Upper lobe of left lung (tissue), 6 donors: ENCODE results near the gene SLC30A7. TPM values are rescaled to one million over a fixed set of nuclear protein-coding genes. Genes with fewer than 3 reads are reported as not detected.

Experiments
- ATAC-seq, 2 donors: fragments of 200-7000 bp; cut with Tn5 transposase; one replicate each; pipeline ENCODE4 v1.9.1; 2022; ENCODE audit warnings: mild to moderate bottlenecking in 2 of 2, moderate library complexity in 2 of 2; ENCODE audit not compliant: low FRiP score in 2 of 2
- DNase-seq, 2 donors: peaks; one replicate each; pipeline ENCODE4 v3.0.0-alpha.2; 2019 to 2020
- H3K27ac ChIP-seq, 4 donors: fragments of 200-600 bp; sonication (generic); one replicate each; pipeline ENCODE4 v1.5.1; 2016 to 2019
- H3K27me3 ChIP-seq, 4 donors: fragments of 200-600 bp; sonication (generic); one replicate each; pipeline ENCODE4 v1.5.1; 2017 to 2019
- H3K36me3 ChIP-seq, 4 donors: fragments of 200-600 bp; sonication (generic); one replicate each; pipeline ENCODE4 v1.5.1; 2016 to 2019
- H3K4me1 ChIP-seq, 4 donors: fragments of 200-600 bp; sonication (generic); one replicate each; pipeline ENCODE4 v1.5.1; 2018 to 2019
- H3K4me3 ChIP-seq, 4 donors: fragments of 200-600 bp; sonication (generic); one replicate each; pipeline ENCODE4 v1.5.1; 2017 to 2019; ENCODE audit warnings: mild to moderate bottlenecking in 2 of 4, moderate library complexity in 1 of 4
- H3K9me3 ChIP-seq, 4 donors: fragments of 200-600 bp; sonication (generic); one replicate each; pipeline ENCODE4 v1.5.1; 2018 to 2019
- EP300 ChIP-seq, 4 donors: sonication (generic); formaldehyde crosslinking; IDR thresholded peaks; one replicate each; pipeline ENCODE4 v1.5.1; 2017; ENCODE audit warnings: antibody characterized with exemption in 4 of 4, control low read depth in 2 of 4
- POLR2A ChIP-seq, 4 donors: fragments of 450-650 bp; IDR thresholded peaks; one replicate each; pipeline ENCODE4 v1.5.1; 2016 to 2017; ENCODE audit warnings: antibody characterized with exemption in 4 of 4, mild to moderate bottlenecking in 2 of 4
- POLR2AphosphoS5 ChIP-seq, 2 donors: sonication (generic); formaldehyde crosslinking; IDR thresholded peaks; one replicate each; pipeline ENCODE4 v1.5.1; 2017; ENCODE audit warnings: antibody characterized with exemption in 2 of 2
- WGBS, 2 donors: methylation state at CpG; one replicate each; pipeline ENCODE4 v1.1.5; 2017 to 2018; 5-methylcytosine and 5-hydroxymethylcytosine counted together
- total RNA-seq, 6 donors: library from RNA; depleted of rRNA in 4 of 6; stranded (reverse); fragments of >200 nt in 4 of 6; gene quantifications; one replicate each; pipeline versions ENCODE4 v1.1.0 to v1.2.1, GENCODE V29; 2016 to 2021
- TF ChIP-seq, protein P1 (sequence below), 6 experiments: fragments of 450-650 bp in 4 of 6; fragments of 200-600 bp in 2 of 6; sonication (generic) in 2 of 6; IDR thresholded peaks; one replicate each; pipeline ENCODE4 v1.5.1; 2016 to 2019; ENCODE audit warnings: antibody characterized with exemption in 6 of 6
- donor health status: DM: no; HTN: no; CAD: no; lungs with moderate emphysema.
- donor health status: DM: no; HTN: yes; CAD: no; lungs with severe emphysema.

Gene SLC30A7
- total RNA-seq, 6 donors from 2014 or later, result 8.4 to 34.5 (median 26.4) TPM

GRCh38 chr1:101013776-101014175 is 117.9 kb downstream of the SLC30A7 start:
- 79 to 90% methylated on average over 1 of the region's 1 CpG for WGBS, 2 donors
- H3K4me1 ChIP-seq, result no peaks in the 10 kb centered on the region
- H3K27me3 ChIP-seq, result no peaks in the 10 kb centered on the region
- H3K27ac ChIP-seq, result no peak overlapping the region
- TF ChIP-seq EP300 (IDR thresholded peaks at IDR 0.05) (no peak), POLR2A (IDR thresholded peaks at IDR 0.05) (no peak), POLR2AphosphoS5 (IDR thresholded peaks at IDR 0.05) (no peak)
- TF ChIP-seq, protein P1, sequence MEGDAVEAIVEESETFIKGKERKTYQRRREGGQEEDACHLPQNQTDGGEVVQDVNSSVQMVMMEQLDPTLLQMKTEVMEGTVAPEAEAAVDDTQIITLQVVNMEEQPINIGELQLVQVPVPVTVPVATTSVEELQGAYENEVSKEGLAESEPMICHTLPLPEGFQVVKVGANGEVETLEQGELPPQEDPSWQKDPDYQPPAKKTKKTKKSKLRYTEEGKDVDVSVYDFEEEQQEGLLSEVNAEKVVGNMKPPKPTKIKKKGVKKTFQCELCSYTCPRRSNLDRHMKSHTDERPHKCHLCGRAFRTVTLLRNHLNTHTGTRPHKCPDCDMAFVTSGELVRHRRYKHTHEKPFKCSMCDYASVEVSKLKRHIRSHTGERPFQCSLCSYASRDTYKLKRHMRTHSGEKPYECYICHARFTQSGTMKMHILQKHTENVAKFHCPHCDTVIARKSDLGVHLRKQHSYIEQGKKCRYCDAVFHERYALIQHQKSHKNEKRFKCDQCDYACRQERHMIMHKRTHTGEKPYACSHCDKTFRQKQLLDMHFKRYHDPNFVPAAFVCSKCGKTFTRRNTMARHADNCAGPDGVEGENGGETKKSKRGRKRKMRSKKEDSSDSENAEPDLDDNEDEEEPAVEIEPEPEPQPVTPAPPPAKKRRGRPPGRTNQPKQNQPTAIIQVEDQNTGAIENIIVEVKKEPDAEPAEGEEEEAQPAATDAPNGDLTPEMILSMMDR (IDR thresholded peaks at IDR 0.05), result no peak
- H3K36me3 ChIP-seq, result peaks cover 0 to 9% (median 0%) of the 10 kb centered on the region in 4 donors
- no peaks in the 10 kb centered on the region for H3K9me3 ChIP-seq
- DNase-seq (no peak), ATAC-seq (no peak)
- no peak overlapping the region for H3K4me3 ChIP-seq

- no peak overlapping the region for H3K4me3 ChIP-seq
- DNase-seq (no peak), ATAC-seq (no peak)
- H3K27me3 ChIP-seq, result no peaks in the 10 kb centered on the region
- 93 to 100% methylated on average over 1 of the region's 1 CpG for WGBS, 2 donors
- peaks cover 0 to 9% (median 0%) of the 10 kb centered on the region in 4 donors for H3K36me3 ChIP-seq
- no peak overlapping the region for H3K27ac ChIP-seq
- H3K9me3 ChIP-seq, result no peaks in the 10 kb centered on the region
- TF ChIP-seq, protein P1 (IDR thresholded peaks at IDR 0.05), result no peak
- TF ChIP-seq POLR2AphosphoS5 (IDR thresholded peaks at IDR 0.05), result no peak
- TF ChIP-seq POLR2A (IDR thresholded peaks at IDR 0.05), result no peak
- TF ChIP-seq EP300 (IDR thresholded peaks at IDR 0.05), result no peak
- H3K4me1 ChIP-seq, result peaks cover 0 to 9% (median 0%) of the 10 kb centered on the region in 4 donors
These were observed 121.6 kb downstream of the SLC30A7 start for GRCh38 chr1:101017448-101017847.

GRCh38 chr1:101022294-101022693 is 126.4 kb downstream of the SLC30A7 start:
- Histone ChIP-seq H3K27ac (no peak overlapping the region), H3K36me3 (no peaks in the 10 kb centered on the region), H3K9me3 (no peaks in the 10 kb centered on the region), H3K4me3 (no peak overlapping the region), H3K4me1 (peaks cover 14 to 28% (median 16%) of the 10 kb centered on the region in 4 donors), H3K27me3 (no peaks in the 10 kb centered on the region)
- TF ChIP-seq EP300 (IDR thresholded peaks at IDR 0.05) (no peak), POLR2AphosphoS5 (IDR thresholded peaks at IDR 0.05) (no peak)
- no peak for DNase-seq
- ATAC-seq, result no peak
- WGBS, 2 donors, result 58 to 72% methylated on average over 3 of the region's 3 CpGs

DNA sequence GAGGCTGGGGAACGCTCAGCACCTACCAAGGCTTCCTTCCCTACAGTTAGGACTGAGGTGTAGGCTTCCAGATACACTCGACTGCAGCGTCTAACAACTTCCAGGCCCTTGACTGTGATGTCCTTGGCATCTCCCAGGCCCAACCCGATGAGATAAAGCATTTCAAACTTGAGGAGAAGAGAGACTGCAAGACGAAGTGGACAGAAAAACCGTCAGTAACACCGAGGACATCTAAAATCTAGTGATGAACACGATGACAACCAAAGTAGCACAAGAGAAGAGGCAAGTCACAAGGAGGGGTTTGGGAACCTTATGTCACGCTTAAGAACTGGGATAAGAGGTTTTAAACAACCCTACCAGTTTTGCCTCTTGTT is 129.4 kb downstream of the SLC30A7 start:
- ATAC-seq (peak; percentile 63 to 80), DNase-seq (no peak)
- Histone ChIP-seq H3K27me3 (no peaks in the 10 kb centered on the region), H3K27ac (peak overlapping the region; percentile 88 to 93 (median 90)), H3K9me3 (no peaks in the 10 kb centered on the region), H3K4me3 (peak overlapping the region; percentile 73 to 86 (median 80)), H3K4me1 (peaks cover 14 to 34% (median 18%) of the 10 kb centered on the region in 4 donors), H3K36me3 (no peaks in the 10 kb centered on the region)
- TF ChIP-seq, protein P1 (IDR thresholded peaks at IDR 0.05), result no peak
- TF ChIP-seq EP300 (IDR thresholded peaks at IDR 0.05), result no peak
- TF ChIP-seq POLR2A (IDR thresholded peaks at IDR 0.05), result no peak
- no peak for TF ChIP-seq POLR2AphosphoS5 (IDR thresholded peaks at IDR 0.05)
- WGBS, 2 donors, result 0 to 1% methylated on average over 9 of the region's 9 CpGs

DNA sequence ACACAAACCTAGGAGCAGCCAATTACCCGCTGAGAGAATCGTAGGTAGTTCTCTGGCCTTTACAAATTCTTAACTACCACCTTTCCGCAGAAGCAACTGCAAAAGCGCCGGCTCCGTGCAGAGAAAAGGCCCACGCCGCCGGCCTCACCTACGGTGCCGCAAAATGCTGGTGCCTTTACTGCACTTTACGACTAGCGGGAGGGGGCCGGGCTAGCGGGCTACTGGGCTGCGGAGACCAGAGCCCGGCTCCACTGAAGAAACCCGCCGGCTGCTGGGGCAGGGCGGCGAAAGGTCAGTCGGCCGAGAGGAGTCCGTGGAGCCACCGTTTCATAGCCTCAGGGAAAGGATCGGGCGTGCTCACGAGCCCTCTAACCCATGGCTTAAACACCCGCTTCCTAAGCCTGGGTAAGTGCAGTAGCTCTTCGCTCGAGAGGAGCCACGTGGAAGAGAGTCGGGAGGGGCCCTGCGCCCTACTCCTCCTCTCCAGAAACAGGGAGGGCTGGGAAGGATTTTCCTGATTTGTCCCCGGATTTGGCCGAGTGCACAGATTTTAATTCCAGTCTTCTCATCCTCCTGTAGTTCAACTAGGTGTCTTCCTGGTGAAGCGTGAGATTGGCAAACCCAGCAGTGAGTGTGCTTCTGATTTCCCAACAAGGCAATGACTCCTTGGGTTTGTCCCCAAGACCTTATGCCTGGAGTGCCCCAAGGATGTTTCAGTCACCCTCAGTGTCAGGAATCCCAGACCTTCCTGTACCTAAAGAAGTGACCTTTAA is 130.0 kb downstream of the SLC30A7 start, which contains the start of gene DPH5:
TSS of gene DPH5 (minus strand) at position 128 of the 773 bp plus-strand sequence. CDS start 341 bp downstream, outside the sequence.
- Histone ChIP-seq H3K27me3 (no peaks in the 10 kb centered on the region), H3K4me1 (peaks cover 14 to 34% (median 18%) of the 10 kb centered on the region in 4 donors), H3K36me3 (no peaks in the 10 kb centered on the region), H3K27ac (peak within 1 kb of the TSS; percentile 88 to 93 (median 90)), H3K9me3 (no peaks in the 10 kb centered on the region), H3K4me3 (peak within 1 kb of the TSS; percentile 73 to 86 (median 80))
- ATAC-seq (peak; percentile 99 to 100), DNase-seq (peak; percentile 93 to 94)
- WGBS, 2 donors, result 0% methylated on average over 24 to 33 of the region's 37 CpGs
- TF ChIP-seq, protein P1 (IDR thresholded peaks at IDR 0.05), result no peak
- peak; percentile 19 to 78 for TF ChIP-seq POLR2AphosphoS5 (IDR thresholded peaks at IDR 0.05)
- peak in 2 of 4 donors; percentile 32 to 67 for TF ChIP-seq EP300 (IDR thresholded peaks at IDR 0.05)
- TF ChIP-seq POLR2A (IDR thresholded peaks at IDR 0.05), result peak in 3 of 4 donors; percentile 49 to 78 (median 61)
